ENCODE measurements around the gene HOXC9. TPM values are rescaled to one million over a fixed set of nuclear protein-coding genes. Genes with fewer than 3 reads are reported as not detected.

Gene HOXC9
- total RNA-seq, 2 donors from 2014 or later = not detected

DNA sequence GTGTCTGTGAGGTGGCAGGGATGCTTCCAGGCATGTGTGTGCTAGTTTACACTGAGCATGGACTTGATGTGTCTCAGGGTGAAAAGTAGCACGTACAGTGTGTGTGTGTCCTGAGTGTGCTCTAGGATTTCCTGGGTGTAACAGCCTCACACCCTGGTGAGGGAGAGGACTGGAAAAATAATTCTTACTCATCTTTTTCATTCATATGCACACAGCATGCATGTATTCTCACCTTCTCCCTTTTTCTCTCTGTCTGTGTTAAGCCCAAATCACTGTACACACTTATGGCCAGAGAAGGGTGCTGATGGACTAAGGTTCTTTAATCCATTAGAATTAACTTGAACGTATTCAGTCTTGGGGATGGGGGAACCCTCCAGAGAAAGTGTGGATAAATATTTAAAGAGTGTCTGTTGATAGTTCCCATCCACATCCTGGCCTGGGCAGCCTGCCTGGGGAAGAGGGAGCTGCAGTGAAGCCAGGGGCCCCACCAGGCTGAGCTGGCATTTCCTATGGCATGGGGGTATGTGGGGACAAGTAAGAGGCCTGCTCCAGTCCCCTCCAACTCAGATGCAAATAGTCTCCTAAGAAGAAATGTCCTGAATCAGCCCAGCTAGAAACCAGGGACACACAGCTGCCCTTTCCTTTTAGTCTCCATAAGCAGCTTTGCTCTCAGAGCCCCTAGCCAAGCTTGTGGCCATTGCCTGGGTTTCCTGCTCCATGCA, 7.7 kb downstream of the HOXC9 start:
- DNase-seq (no peak), ATAC-seq (no peak)
- intact Hi-C loops (cut with DNase I, micrococcal nuclease) = loop anchor here (5.0 kb wide), 2 partner anchors 185 to 190 kb away; no protein-coding TSS in a partner anchor

DNA sequence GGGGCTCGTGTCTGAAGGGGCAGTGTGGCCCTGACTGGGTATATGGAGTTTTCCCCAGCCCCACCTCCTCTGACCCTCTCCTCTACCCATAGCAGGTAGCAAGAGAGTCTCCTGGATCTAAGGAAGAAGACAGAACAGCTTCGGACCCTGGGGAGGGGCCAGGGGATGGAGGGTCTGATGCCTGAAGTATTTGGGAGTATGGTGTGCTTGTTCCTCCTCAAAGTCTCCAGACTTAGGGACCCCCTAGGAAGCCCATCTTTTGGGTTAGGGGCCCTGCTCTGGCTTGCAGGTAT, 8.2 kb downstream of the HOXC9 start:
- intact Hi-C loops (cut with DNase I, micrococcal nuclease) = loop anchor here (5.0 kb wide), 2 partner anchors 184 to 189 kb away; no protein-coding TSS in a partner anchor
- ATAC-seq = no peak
- DNase-seq = no peak

GRCh38 chr12:54009171-54010052, 9.5 kb downstream of the HOXC9 start:
- ATAC-seq (no peak), DNase-seq (no peak)
- intact Hi-C loops (cut with DNase I, micrococcal nuclease) = loop anchor here (5.0 kb wide), 2 partner anchors 183 to 188 kb away; no protein-coding TSS in a partner anchor

- no peak for ATAC-seq
- intact Hi-C loops (cut with DNase I, micrococcal nuclease) = no loop called here
- no peak for DNase-seq
Measured at GRCh38 chr12:54010053-54010971, 10.4 kb downstream of the HOXC9 start.

- ATAC-seq (peak; percentile 52), DNase-seq (no peak)
- intact Hi-C loops (cut with DNase I, micrococcal nuclease) = no loop called here
Measured at GRCh38 chr12:54010972-54011664, 11.2 kb downstream of the HOXC9 start.

GRCh38 chr12:54011665-54012532, 11.9 kb downstream of the HOXC9 start:
- intact Hi-C loops (cut with DNase I, micrococcal nuclease) = no loop called here
- ATAC-seq = no peak
- no peak for DNase-seq

DNA sequence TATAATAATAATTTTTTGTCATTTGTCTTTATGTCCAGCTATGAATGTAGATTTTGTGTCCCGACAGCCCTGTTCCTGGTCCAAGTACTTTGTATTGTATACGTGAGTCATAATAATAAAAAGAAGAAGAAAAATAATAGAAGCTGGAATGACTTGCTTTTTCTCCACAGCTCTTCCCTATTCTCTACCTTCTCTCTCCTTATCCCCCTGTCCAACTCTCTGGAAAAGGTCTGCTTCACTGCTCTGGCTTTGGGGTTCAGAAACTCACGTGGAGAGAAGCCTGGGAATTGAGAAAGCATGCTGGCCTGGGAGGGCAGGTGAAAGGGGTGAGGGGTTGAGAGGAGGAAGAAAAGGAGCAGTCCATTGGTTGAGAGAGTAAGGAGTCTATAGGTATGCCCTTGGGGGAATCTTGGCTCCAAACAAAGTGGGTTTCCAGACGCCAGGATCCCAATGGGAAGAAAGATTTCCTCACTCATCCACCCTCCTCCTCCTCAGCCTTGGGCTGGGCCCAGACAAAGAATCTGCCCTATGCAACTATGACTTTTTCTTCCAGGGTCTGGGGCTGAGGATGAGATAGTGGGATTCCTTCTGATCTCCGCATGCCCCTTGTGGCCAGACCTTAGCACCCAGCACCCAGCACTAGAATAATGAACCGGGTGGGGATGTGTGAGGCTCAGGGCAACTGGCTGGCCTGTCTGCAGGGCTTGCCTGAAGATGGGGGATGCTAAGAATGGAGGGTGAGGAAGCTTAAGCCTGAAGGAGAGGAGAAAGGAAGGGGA, 12.9 kb downstream of the HOXC9 start:
- no peak for ATAC-seq
- no peak for DNase-seq
- intact Hi-C loops (cut with DNase I, micrococcal nuclease) = no loop called here

- no peak for DNase-seq
- intact Hi-C loops (cut with DNase I, micrococcal nuclease) = no loop called here
- ATAC-seq = no peak
Measured at GRCh38 chr12:54014377-54015017, 14.5 kb downstream of the HOXC9 start.

DNA sequence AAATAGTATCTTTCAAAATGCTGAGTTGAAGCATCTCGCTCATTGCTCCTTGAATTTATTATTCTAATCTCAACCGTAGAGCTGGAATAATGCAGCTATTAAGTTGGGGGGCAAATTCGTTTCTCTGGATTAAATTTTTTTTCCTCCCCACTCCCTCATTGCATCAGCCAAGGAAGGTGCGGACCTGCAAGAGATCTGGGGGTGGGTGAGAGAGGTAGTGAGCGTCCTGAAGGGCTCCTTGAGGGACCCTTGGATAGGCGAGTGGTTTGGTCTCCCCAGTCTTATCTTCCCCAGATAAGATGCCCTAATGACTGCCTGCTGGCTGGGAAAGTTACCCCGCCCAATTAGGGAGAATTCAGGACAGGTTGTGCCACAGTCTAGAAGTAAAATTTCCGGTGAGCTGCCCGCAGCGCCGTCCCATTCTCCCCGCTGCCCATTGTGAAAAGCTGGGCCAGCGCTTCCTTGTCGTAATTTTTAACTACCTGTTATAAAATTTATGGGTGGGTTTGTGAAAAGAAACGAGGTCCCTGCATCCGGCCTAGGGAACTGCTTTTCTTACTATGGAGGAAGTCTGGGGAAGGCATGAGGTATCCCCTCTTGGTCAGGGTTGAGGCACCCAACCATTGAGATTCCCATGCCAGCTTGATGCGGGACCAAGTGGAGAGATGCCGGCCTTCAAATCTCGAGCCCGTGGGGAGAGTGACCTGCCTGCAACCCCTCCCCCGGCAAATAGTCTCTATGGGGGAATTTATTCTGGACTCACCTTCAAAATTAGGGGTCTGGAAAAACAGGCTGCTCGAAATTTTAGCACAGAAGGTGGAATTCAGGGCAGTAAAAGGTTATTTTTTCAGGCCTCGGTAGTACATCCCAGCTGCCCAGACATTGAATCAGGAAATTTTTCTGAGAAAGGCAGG, 15.3 kb downstream of the HOXC9 start:
- DNase-seq = no peak
- ATAC-seq = no peak
- intact Hi-C loops (cut with DNase I, micrococcal nuclease) = no loop called here

- no peak for DNase-seq
- intact Hi-C loops (cut with DNase I, micrococcal nuclease) = no loop called here
- ATAC-seq = no peak
Measured at GRCh38 chr12:54016051-54016450, 16.1 kb downstream of the HOXC9 start.

- DNase-seq (no peak), ATAC-seq (peak; percentile 77)
- intact Hi-C loops (cut with DNase I, micrococcal nuclease) = no loop called here
Measured at GRCh38 chr12:54016478-54016964, 16.6 kb downstream of the HOXC9 start.

DNA sequence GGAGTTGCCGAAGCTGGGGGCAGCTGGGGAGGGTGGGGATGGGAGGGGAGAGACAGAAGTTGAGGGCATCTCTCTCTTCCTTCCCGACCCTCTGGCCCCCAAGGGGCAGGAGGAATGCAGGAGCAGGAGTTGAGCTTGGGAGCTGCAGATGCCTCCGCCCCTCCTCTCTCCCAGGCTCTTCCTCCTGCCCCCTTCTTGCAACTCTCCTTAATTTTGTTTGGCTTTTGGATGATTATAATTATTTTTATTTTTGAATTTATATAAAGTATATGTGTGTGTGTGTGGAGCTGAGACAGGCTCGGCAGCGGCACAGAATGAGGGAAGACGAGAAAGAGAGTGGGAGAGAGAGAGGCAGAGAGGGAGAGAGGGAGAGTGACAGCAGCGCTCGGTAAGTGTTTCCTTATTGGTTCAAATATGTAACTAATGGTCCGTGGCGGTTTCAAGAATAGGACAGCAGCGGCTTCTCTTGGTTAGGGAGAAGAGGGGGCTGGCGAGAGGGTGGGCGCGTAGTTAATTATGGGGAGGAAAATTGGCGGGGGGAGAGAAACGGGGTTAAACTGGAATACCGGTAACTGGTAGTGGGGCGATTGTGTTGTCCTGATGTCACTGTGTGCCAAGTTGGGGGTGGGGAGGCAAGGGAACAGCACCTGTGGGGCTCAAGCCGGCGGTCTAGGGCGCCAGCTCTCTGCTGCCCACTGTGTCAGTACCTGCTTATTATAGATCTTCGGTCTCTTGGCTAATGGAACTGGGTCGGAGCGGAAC, 17.2 kb downstream of the HOXC9 start:
- ATAC-seq = peak; percentile 10
- intact Hi-C loops (cut with DNase I, micrococcal nuclease) = no loop called here

DNA sequence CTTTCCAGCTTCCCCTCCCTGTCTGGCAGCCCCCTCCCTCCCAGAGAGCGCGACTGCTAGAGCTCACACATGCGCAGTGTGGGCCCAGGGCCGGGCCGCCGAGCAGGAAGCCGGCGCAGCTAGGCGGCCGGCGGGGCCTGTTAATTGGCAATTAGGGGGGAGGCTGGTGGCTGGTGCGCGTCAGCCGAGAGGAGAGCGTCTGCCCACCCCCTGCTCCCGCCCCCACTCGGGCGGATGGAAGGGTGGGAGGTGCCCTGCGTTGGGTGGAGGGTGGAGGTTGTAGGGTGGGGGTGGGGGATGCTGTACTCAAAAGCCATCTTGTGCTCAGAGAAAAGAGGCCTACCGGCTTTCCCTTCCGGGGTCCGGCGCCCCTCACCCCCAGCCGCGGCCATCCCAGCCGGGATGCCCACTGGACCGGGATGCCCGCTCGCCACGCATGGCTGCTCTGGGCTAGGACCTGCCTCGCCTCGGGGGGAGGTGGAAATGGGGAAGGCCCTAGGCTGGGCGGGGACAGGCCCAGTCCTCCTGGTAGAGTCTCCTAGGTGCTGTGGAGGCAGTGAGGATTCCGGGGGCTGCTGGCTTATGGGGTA, 18.0 kb downstream of the HOXC9 start:
- peak; percentile 35 to 68 for DNase-seq
- intact Hi-C loops (cut with DNase I, micrococcal nuclease) = no loop called here
- ATAC-seq = peak; percentile 53

More for the DNA sequence above, 17.2 kb downstream of the HOXC9 start:
- DNase-seq = no peak

GRCh38 chr12:54018468-54018984, 18.6 kb downstream of the HOXC9 start:
- intact Hi-C loops (cut with DNase I, micrococcal nuclease) = no loop called here
- no peak for ATAC-seq
- no peak for DNase-seq

All from left colon (tissue), 2 donors.